ENCODE measurements around the gene GPSM1. TPM values are rescaled to one million over a fixed set of nuclear protein-coding genes. Genes with fewer than 3 reads are reported as not detected.

Gene GPSM1
- total and polyA plus RNA-seq, 9 of the 15 experiments (the other 6 are each of a cell fraction or from before 2014, with no cell fraction given) = 0.04 to 14.2 (median 3.1) TPM

- intact Hi-C loops (cut with micrococcal nuclease) (no loop called here), in situ Hi-C loops (cut with MboI) (loop anchor here (25.0 kb wide), 1 partner anchor 308 kb away; no protein-coding TSS in a partner anchor)
- Histone ChIP-seq H3K27ac (ENCODE audit: extremely low read depth, low read depth, low read length) (no peak overlapping the region), H3K9ac (ENCODE audit: insufficient read depth in 1 of 2, low read depth in 2 of 2, low read length in 2 of 2) (peak overlapping the region in 1 of 2 experiments; percentile 88; a peak in 2 of 4 replicates), H3K9me3 (replicated peaks; ENCODE audit: control insufficient read depth, insufficient read depth, low read depth, low read length) (no peaks in the 10 kb centered on the region), H3K4me1 (replicated peaks in 1 of 2; ENCODE audit: control insufficient read depth in 2 of 2, insufficient read depth in 2 of 2, low read length in 2 of 2) (peaks cover 4 to 94% of the 10 kb centered on the region in 2 experiments), H3K79me2 (ENCODE audit: control insufficient read depth, insufficient read depth, low read length) (peaks cover 15% of the 10 kb centered on the region), H3K4me2 (ENCODE audit: insufficient read depth, low read length) (no peak overlapping the region), H2AFZ (ENCODE audit: low read depth, low read length) (no peak overlapping the region), H3K4me3 (0 out of 2 replicates have a peak overlapping the region, but pooled peaks have one; percentile 52), H3K9me1 (ENCODE audit: control insufficient read depth, insufficient read depth, low read length) (no peaks in the 10 kb centered on the region), H4K20me1 (replicated peaks; ENCODE audit: control insufficient read depth, insufficient read depth, low read length) (no peaks in the 10 kb centered on the region), H3K36me3 (ENCODE audit: control insufficient read depth, insufficient read depth, low read length) (no peaks in the 10 kb centered on the region), H3K27me3 (ENCODE audit: control insufficient read depth in 2 of 2, insufficient read depth in 2 of 2, low read length in 2 of 2) (peaks cover 0 to 5% of the 10 kb centered on the region in 2 experiments; a peak in 2 of 5 replicates)
- FAIRE-seq = no peak
- ChIA-PET CTCF (ENCODE audit: low intra/inter-chr PET ratio) (no interaction called here), POLR2A (no interaction called here)
- BruUV-seq (replicated peaks) = no TSS peak
- no peak for DNase-seq (ENCODE audit: extremely low read depth in 1 of 4, low spot score in 3 of 4)
- 64% methylated on average over 10 of the region's 19 CpGs for WGBS (ENCODE audit: insufficient coverage, low coverage, missing lambda C conversion rate)
- TF ChIP-seq, protein P1, sequence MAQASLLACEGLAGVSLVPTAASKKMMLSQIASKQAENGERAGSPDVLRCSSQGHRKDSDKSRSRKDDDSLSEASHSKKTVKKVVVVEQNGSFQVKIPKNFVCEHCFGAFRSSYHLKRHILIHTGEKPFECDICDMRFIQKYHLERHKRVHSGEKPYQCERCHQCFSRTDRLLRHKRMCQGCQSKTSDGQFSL (CRISPR knock-in tag; IDR thresholded peaks at IDR 0.05) = no peak
- TF ChIP-seq, protein P1 (tag; IDR thresholded peaks at IDR 0.05) = no peak
- TF ChIP-seq HDAC8 (tag; IDR thresholded peaks at IDR 0.05) (no peak), RBFOX2 (IDR thresholded peaks at IDR 0.05; ENCODE audit: low read depth, low read length) (peak; percentile 53; the same call in 1 of the 2 replicates), TAF7 (tag; IDR thresholded peaks at IDR 0.05) (no peak), NELFE (IDR thresholded peaks at IDR 0.05; ENCODE audit: insufficient read depth, insufficient read length) (no peak)
- TF ChIP-seq, protein P2, sequence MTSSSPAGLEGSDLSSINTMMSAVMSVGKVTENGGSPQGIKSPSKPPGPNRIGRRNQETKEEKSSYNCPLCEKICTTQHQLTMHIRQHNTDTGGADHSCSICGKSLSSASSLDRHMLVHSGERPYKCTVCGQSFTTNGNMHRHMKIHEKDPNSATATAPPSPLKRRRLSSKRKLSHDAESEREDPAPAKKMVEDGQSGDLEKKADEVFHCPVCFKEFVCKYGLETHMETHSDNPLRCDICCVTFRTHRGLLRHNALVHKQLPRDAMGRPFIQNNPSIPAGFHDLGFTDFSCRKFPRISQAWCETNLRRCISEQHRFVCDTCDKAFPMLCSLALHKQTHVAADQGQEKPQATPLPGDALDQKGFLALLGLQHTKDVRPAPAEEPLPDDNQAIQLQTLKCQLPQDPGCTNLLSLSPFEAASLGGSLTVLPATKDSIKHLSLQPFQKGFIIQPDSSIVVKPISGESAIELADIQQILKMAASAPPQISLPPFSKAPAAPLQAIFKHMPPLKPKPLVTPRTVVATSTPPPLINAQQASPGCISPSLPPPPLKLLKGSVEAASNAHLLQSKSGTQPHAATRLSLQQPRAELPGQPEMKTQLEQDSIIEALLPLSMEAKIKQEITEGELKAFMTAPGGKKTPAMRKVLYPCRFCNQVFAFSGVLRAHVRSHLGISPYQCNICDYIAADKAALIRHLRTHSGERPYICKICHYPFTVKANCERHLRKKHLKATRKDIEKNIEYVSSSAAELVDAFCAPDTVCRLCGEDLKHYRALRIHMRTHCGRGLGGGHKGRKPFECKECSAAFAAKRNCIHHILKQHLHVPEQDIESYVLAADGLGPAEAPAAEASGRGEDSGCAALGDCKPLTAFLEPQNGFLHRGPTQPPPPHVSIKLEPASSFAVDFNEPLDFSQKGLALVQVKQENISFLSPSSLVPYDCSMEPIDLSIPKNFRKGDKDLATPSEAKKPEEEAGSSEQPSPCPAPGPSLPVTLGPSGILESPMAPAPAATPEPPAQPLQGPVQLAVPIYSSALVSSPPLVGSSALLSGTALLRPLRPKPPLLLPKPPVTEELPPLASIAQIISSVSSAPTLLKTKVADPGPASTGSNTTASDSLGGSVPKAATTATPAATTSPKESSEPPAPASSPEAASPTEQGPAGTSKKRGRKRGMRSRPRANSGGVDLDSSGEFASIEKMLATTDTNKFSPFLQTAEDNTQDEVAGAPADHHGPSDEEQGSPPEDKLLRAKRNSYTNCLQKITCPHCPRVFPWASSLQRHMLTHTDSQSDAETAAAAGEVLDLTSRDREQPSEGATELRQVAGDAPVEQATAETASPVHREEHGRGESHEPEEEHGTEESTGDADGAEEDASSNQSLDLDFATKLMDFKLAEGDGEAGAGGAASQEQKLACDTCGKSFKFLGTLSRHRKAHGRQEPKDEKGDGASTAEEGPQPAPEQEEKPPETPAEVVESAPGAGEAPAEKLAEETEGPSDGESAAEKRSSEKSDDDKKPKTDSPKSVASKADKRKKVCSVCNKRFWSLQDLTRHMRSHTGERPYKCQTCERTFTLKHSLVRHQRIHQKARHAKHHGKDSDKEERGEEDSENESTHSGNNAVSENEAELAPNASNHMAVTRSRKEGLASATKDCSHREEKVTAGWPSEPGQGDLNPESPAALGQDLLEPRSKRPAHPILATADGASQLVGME (CRISPR knock-in tag; IDR thresholded peaks at IDR 0.05) = no peak
- no peak for ATAC-seq
Measured at GRCh38 chr9:136329211-136329627, 1.9 kb downstream of the GPSM1 start.

Measured in K562 (cell line).